Ascending aorta (tissue), 2 donors: ENCODE measurements around the gene KRTAP10-8. TPM values are rescaled to one million over a fixed set of nuclear protein-coding genes. Genes with fewer than 3 reads are reported as not detected.

Source experiments
- DNase-seq, 2 donors: peaks; one replicate each; pipeline ENCODE4 v3.0.0-alpha.2; 2019; ENCODE audit warnings: low spot score in 2 of 2
- H3K27ac ChIP-seq, 2 donors: fragments of 200-600 bp; sonication (generic); one replicate each; pipeline ENCODE4 v1.5.1; 2016 to 2017; ENCODE audit warnings: mild to moderate bottlenecking in 1 of 2
- H3K27me3 ChIP-seq: fragments of 200-600 bp; sonication (generic); one replicate; pipeline ENCODE4 v1.5.1; 2017
- H3K36me3 ChIP-seq, 2 donors: fragments of 200-600 bp; sonication (generic); one replicate each; pipeline ENCODE4 v1.5.1; 2016
- H3K4me1 ChIP-seq, 2 donors: fragments of 200-600 bp; sonication (generic); one replicate each; pipeline ENCODE4 v1.5.1; 2016 to 2017; ENCODE audit warnings: mild to moderate bottlenecking in 1 of 2
- H3K4me3 ChIP-seq, 2 donors: fragments of 200-600 bp; sonication (generic); one replicate each; pipeline ENCODE4 v1.5.1; 2016 to 2017; ENCODE audit warnings: mild to moderate bottlenecking in 1 of 2
- H3K9me3 ChIP-seq, 2 donors: fragments of 200-600 bp; sonication (generic); one replicate each; pipeline ENCODE4 v1.5.1; 2016
- intact Hi-C: fragments of 100-400 bp; cut with DNase I; formaldehyde crosslinking; loops from one replicate; pipeline ENCODE4 v1.15.1; 2023
- total RNA-seq: library from RNA; depleted of rRNA; stranded (reverse); fragments of >200 nt; gene quantifications from one replicate; pipeline ENCODE4 v1.1.0, GENCODE V29; 2016
- TF ChIP-seq, protein P1 (sequence below), 3 experiments: fragments of 200-600 bp in 2 of 3; fragments of 450-650 bp in 1 of 3; sonication (generic) in 2 of 3; IDR thresholded peaks; one replicate each; pipeline ENCODE4 v1.5.1; 2016 to 2019; ENCODE audit warnings: antibody characterized with exemption in 3 of 3, mild to moderate bottlenecking in 1 of 3, moderate library complexity in 1 of 3

KRTAP10-8 gene, protein sequence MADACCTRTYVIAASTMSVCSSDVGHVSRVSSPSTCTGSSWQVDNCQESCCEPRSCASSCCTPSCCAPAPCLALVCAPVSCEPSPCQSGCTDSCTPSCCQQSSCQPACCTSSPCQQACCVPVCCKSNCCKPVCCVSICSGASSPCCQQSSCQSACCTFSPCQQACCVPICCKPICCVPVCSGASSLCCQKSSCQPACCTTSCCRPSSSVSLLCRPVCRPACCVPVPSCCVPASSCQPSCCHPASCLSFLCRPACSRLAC
- total RNA-seq: not detected

DNA sequence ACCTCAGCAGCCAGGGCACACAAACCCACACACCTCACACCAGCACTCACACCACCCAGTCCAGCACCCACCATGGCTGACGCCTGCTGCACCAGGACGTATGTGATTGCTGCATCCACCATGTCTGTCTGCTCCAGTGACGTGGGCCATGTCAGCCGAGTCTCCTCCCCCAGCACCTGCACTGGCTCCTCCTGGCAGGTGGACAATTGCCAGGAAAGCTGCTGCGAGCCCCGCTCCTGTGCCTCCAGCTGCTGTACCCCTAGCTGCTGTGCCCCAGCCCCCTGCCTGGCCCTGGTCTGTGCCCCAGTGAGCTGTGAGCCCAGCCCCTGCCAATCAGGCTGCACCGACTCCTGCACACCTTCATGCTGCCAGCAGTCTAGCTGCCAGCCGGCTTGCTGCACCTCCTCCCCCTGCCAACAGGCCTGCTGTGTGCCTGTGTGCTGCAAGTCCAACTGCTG is at the start of gene KRTAP10-8:
TSS of gene KRTAP10-8 (plus strand) at position 51 of the 458 bp plus-strand sequence. CDS start at position 73, 22 bp downstream.
- Histone ChIP-seq H3K4me1 (no peaks in the 10 kb centered on the region), H3K27me3 (no peaks in the 10 kb centered on the region), H3K9me3 (no peaks in the 10 kb centered on the region), H3K36me3 (no peaks in the 10 kb centered on the region), H3K4me3 (no peak within 1 kb of the TSS), H3K27ac (no peak within 1 kb of the TSS)
- no peak for DNase-seq
- intact Hi-C loops: no loop called here
- TF ChIP-seq, protein P1, sequence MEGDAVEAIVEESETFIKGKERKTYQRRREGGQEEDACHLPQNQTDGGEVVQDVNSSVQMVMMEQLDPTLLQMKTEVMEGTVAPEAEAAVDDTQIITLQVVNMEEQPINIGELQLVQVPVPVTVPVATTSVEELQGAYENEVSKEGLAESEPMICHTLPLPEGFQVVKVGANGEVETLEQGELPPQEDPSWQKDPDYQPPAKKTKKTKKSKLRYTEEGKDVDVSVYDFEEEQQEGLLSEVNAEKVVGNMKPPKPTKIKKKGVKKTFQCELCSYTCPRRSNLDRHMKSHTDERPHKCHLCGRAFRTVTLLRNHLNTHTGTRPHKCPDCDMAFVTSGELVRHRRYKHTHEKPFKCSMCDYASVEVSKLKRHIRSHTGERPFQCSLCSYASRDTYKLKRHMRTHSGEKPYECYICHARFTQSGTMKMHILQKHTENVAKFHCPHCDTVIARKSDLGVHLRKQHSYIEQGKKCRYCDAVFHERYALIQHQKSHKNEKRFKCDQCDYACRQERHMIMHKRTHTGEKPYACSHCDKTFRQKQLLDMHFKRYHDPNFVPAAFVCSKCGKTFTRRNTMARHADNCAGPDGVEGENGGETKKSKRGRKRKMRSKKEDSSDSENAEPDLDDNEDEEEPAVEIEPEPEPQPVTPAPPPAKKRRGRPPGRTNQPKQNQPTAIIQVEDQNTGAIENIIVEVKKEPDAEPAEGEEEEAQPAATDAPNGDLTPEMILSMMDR (IDR thresholded peaks at IDR 0.05): no peak

DNA sequence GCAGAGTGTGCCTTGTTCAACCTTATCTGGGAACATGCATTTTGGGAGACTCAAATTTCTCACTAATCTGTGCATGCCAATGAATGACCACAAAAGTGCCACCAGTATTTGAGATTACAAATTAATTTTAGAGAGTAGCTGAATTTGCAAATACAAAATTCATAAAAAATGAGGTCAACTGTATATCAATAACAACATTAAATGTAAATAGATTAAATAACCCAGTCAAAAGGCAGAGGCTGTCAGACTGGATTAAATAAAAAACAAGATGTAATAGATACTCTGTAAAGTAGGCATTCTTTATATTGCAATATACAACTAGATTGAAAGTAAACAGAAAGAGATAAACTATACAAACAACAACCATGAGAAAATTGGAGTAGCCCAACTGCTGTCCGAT is 47.8 kb upstream of the KRTAP10-8 start:
- Histone ChIP-seq H3K9me3 (peaks cover 0 to 12% of the 10 kb centered on the region in 2 donors), H3K4me3 (no peak overlapping the region), H3K4me1 (no peaks in the 10 kb centered on the region), H3K27me3 (no peaks in the 10 kb centered on the region), H3K27ac (no peak overlapping the region), H3K36me3 (no peaks in the 10 kb centered on the region)
- DNase-seq: no peak
- TF ChIP-seq, protein P1 (IDR thresholded peaks at IDR 0.05): no peak
- intact Hi-C loops: no loop called here

DNA sequence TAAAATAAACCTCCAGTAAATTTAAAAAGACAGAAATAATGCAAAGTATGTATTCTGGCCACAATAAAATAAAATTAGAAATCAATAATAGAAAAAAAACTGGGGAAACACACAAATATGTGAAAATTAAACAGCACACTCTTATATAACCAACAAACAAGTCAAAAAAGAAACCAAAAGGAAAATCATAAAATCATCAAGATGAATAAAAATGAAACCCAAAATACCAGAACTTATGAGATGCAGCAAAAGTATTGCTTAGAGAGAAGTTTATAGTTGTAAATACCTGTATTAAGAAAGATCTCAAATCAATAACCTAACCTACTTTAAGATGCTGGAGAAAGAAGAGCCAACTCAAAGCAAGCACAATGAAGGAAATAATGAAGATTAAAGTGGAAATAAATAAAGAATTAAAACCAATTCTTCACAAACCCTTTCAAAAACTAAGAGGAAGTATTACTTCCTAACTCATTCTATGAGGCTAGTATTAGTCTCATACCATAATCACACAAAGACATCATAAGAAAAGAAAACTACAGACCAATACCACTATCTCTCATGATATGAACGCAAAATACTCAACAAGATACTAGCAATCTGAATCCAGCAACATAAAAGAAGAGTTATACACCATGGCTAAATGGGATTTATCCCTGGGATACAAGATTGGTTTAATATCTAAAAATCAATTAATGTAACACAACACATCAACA is 46.8 kb upstream of the KRTAP10-8 start:
- intact Hi-C loops: no loop called here
- Histone ChIP-seq H3K4me1 (no peaks in the 10 kb centered on the region), H3K27me3 (no peaks in the 10 kb centered on the region), H3K27ac (no peak overlapping the region), H3K36me3 (no peaks in the 10 kb centered on the region), H3K9me3 (peaks cover 0 to 12% of the 10 kb centered on the region in 2 donors), H3K4me3 (no peak overlapping the region)
- TF ChIP-seq, protein P1 (IDR thresholded peaks at IDR 0.05): no peak
- DNase-seq: no peak

DNA sequence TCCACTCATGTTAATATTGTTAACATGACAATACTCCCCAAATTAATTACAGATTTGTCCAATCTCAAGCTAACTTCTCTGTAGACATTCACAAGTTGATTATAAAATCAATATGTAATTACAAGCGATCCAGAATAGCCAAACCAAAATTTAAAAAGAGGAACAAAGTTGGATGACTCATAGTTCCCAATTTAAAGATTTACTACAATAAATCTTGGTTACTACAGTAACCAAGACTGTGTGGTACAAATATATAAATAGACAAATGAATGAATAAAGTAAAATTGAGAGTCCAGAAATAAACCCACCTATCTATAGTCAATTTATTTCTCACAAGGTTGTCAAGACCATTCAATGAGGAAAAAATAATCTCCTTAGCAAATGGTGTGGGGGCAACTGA is 45.5 kb upstream of the KRTAP10-8 start:
- Histone ChIP-seq H3K4me3 (no peak overlapping the region), H3K27me3 (no peaks in the 10 kb centered on the region), H3K36me3 (no peaks in the 10 kb centered on the region), H3K9me3 (peaks cover 0 to 12% of the 10 kb centered on the region in 2 donors), H3K27ac (no peak overlapping the region), H3K4me1 (no peaks in the 10 kb centered on the region)
- DNase-seq: no peak
- intact Hi-C loops: no loop called here
- TF ChIP-seq, protein P1 (IDR thresholded peaks at IDR 0.05): no peak

DNA sequence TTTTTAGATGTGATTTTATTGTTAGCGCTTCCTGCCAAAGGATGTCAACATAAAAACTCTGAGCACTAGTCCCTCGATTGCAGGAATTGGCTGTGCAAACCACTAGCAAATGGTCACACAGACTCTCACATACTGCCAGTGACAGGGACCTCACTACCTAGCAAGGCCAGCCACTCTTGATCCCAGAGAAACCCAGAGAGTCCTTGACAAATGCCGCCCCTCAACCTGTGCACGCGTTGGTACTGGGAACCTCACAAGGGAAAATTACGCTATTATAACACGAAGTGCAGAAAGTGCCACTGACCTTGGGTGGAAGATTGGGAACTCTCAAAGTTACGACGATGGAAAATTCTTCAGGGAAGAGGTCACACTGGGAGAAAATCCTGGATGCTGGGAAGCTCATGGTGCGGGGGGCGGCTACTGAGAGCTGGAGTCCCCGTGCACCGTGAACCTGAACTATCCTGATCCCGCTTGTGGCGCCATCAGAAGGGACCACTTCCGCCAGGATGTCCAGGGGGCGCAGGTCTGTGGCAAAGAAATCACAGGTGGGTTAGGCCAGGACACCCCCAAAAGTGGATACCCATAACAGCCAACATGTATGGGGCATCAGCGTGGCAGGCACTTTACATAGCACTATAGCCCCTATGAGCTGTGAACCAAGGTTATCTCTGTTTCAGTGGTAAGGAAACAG is 44.3 kb upstream of the KRTAP10-8 start:
- no peak for DNase-seq
- Histone ChIP-seq H3K27ac (no peak overlapping the region), H3K4me3 (no peak overlapping the region), H3K9me3 (peaks cover 0 to 5% of the 10 kb centered on the region in 2 donors), H3K36me3 (no peaks in the 10 kb centered on the region), H3K4me1 (no peaks in the 10 kb centered on the region), H3K27me3 (no peaks in the 10 kb centered on the region)
- TF ChIP-seq, protein P1 (IDR thresholded peaks at IDR 0.05): no peak
- intact Hi-C loops: no loop called here
